Activated CD8-positive, alpha-beta memory T cell treated with anti-CD3 and anti-CD28 coated beads for 4 hours (primary cell): ENCODE results near the gene SNX10.

Experiments used
- DNase-seq, 2 donors: peaks; one replicate each; pipeline ENCODE4 v3.0.0-alpha.2; 2020; ENCODE audit warnings: low read depth in 2 of 2

SNX10 gene

DNA sequence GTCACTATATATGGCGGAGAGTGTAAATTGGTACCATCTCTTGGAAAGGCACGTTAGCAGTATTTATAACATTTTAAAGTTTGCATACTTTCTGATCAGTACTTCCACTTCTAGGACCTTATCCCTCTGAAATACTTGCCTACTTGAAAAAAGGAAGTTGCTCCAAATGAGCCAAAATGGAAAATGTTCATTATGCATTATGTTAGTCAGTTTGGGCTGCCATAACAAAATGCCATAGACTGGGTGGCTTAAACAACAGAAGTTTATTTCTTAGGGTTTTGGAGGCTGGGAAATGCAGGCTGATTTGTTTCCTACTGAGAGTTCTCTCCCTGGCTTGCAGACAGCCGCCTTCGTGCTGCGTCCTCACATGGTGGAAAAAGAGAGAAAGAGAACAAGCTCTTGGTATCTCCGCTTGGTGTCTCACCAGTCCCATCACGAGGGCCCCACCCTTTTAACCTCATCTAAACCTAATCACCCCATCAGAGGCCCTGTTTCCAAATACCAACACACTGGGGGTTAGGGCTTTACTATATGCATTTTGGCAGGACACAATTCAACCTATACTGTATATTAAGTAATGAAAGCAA is 6.9 kb downstream of the SNX10 start:
- no peak for DNase-seq

DNA sequence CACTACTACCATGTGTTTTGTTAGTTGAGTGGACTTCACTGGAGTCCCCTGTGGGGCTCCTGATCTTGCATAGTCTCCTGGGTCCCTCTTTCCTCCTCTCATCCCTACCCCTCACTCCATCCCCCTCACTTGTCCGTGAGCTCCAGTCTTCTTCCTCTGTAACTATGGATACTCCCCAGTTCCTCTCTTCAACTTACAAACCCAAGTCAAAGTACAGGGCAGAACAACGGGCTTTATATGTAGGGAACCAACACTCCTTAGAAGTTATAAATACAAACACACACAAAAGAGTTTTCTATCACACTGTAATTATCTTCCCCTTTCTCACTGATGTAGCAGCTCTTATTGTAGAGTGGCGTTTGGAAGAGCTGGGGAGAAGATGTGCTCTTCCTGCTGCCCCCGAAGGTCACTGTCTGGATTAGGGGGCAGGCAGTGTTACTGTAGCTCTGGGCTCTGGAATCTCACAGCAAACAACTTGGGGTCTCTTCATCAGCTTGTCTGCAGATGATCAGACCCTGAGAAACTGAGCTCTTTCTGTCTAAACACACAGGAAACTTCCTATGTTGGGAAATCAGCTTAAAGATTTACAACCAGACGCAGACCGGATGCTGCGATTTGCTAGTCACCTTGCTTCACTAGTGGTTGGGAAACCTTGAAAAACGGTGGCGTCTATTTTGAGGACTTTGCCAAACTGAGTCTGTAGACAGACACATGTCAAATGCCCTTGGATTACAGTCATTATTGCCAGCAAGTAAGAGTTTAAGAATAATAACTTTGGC is 13.6 kb downstream of the SNX10 start:
- no peak for DNase-seq

DNA sequence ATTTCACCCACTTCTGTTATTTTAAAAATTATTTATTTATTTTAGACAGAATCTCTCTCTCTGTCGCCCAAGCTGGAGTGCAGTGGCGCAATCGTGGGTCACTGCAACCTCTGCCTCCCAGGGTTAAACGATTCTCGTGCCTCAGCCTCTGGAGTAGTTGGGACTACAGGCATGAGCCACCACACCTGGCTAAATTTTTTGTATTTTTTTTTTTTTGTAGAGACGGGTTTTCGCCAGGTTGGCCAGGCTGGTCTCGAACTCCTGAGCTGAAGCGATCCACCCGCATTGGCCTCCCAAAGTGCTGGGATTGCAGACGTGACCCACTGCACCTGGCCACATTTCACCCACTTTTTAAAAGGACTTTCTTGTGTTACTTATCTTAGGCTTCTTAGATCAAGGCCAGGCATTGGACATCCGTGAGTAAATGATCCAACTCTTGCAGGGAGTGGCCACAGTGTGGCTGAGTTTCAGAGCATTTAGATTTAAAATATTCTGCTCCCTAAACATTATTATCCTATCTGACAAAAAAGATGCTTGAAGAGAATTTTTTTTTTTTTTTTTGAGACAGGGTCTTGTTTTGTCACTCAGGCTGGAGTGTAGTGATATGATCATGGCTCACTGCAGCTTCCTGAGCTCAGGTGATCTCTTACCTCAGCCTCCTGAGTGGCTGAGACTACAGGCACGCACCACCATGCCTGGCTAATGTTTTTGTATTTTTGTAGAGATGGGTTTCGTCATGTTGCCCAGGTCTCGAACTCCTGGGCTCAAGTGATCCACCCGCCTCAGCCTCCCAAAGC is 14.4 kb downstream of the SNX10 start:
- no peak for DNase-seq

DNA sequence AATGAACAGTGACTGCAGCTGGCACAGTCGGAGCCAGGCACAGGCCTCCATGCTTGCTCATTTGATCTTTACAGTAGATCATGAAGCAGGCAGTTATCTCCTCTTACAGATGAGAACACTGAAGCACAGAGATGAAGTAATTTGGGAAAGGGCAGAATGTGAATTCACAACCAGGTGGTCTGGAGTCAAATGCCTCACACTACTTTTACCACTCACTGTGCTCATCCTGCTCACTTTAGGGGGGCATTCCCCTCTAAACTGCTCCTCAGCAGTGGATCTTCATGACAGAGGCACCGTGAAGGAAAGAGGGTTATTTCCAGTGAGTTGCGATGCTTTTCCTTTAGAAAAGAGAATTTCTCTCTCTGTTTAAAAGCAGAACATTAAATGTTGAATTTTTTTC is 15.1 kb downstream of the SNX10 start:
- no peak for DNase-seq

DNA sequence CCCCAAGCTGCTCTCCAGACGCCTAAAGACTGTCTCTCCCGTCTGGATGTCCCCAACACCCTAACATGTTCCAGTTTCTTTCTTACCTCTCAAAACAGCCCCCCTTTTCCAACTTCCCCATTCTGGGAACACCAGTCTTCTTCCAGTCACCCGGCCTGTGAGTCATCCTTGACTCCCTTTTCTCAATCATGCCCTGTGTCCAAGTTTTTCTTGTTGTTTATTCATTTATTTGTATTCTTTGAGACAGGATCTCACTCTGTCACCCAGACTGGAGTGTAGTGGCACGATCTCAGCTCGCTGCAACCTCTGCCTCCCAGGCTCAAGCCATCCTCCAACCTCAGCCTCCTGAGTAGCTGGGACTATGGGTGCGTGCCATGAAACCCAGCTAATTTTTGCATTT is 15.6 kb downstream of the SNX10 start:
- DNase-seq: no peak

DNA sequence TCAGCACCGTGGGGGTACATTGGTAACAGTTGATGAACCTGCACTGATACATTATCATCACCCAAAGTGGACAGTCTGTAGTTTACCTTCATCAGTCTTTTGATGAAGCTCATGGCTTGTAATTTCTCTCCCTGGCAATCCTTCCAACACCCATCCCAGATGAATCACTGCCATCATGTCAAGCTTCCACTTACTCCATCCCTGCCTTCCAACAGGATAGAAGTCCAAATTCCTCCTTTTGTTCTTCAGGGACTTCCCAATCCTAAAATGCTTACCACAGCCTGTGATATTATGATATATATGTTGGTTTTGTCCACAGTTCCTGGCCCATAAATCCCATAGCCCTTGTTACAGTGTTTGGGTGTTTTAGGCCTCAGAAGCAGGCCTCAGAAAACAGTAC is 16.1 kb downstream of the SNX10 start:
- DNase-seq: no peak

DNA sequence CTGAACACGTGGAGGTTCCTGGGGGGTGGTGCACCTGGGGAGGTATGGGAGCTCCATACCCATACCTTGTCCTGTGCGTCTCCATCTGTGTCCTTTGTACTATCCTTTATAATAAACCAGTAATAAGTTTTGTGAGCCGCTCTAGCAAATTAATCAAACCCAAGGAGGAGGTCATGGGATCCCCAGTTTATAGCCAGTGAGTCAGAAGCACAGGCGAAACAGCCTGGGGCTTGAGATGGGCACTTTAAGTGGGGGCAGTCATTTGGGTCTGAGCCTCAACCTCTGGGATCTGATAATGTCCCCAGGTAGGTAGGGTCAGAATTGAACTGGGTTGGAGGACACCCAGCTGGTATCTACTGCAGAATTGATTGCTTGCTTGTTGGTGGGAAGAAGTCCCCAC is 16.9 kb downstream of the SNX10 start:
- no peak for DNase-seq

DNA sequence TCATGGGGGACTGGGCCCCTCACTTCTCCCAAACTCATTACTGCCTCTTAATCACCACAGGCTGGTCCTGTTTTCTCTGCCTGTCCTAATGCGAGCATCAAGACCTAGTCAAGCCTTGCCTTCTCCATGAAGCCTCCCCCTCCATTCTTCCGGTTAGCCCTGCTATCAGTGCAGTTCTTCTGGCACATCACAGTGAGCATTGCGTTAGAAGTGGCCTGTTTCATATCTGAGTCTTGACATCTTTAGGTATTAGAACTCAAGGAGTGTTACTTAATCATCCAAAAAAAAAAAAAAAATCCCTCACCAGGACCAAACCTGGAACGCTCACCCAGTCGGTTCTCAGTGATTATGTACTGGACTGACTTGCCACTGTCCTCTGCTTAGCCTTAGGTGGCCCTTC is 17.4 kb downstream of the SNX10 start:
- DNase-seq: no peak

DNA sequence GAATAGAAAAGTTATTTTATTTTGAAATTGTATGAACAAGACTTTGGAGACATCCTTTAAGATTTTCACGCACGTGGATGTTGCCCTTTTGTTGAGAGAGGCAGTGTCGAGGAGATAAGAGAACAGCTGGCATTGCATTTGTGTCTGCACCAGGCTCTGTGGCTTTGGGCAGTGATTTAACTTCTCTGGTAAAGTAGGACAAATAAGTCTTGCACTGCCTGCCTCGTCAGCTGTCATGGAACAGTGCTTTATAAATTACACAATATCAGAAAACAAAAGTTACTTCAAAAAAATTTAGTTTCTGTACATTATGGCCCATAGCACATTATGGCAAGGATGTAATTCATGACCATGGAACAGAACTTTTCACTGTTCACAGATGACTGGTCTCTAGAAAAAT is 20.1 kb downstream of the SNX10 start:
- no peak for DNase-seq

DNA sequence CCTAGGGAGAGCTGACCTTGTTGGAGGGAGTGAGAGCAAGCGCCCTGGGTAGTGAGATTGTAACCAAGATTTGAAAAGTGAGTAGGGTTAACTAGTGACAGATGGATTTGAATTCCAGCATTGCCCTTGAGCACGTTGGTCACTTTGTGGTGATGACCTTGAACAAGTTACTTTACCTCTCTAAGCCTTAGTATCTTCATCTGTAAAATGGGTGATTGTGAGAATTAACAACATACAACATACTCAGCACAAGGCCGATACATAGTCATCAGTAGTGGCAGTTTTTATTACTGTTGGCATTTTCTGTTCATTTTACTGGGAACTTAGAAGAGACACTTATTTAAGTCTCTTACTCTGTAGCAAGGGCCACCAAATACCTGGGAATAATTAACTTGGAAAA is 25.5 kb downstream of the SNX10 start:
- DNase-seq: no peak

DNA sequence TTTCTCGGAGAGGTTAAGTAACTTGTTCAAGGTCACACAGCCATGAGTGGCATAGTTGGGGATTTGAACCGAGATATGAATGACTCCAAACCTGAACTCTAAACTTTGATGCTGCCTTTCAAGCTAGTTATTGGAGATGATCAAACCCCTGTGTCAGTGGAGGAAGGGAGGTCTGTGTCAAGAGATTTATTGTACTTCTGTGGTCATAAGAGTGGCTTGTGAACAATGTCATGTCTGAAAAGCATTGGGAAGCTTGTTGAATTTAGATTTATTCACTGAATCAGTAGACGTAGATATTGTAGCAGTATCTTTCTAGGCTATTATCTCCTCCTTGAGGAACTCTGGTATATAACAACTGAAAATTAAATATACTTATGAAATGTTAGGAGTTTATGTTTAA is 27.3 kb downstream of the SNX10 start:
- DNase-seq: no peak

DNA sequence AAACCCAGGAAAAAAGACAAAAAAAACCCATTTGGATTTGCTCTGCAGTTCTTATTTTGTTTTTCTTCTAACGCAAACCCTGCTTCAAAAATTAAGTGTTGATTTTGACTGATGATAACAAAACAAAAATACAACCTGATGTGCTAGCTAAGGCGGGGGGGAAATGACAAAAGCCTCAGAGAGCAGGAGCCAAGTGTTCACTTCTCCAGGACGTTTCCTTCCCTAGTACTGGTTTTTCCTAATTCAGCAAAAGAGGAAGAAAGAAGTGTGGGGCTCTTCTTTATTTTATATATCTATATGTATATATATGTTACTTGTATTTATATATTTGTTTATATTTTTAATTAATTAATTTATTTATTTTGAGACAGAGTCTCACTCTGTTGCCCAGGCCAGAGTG is 28.0 kb downstream of the SNX10 start:
- no peak for DNase-seq

DNA sequence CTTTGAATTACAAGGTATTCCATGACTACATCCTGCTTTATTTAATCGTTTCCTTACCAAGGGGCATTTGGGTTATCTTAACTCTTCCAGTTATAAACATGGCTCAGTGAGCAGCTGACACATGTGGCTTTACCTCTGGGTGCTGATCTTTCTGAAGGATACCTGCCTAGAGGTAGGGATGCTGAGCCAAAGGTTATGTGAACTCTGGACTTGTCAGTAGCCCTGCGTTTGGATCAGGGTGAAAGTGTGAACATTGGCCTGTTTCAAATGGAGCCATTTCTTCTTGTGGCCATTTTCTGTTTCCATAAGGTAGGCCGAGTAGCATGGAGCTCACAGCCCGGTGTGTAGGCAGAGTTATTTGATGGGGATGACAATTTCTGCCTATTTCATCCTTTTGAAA is 29.2 kb downstream of the SNX10 start:
- no peak for DNase-seq

DNA sequence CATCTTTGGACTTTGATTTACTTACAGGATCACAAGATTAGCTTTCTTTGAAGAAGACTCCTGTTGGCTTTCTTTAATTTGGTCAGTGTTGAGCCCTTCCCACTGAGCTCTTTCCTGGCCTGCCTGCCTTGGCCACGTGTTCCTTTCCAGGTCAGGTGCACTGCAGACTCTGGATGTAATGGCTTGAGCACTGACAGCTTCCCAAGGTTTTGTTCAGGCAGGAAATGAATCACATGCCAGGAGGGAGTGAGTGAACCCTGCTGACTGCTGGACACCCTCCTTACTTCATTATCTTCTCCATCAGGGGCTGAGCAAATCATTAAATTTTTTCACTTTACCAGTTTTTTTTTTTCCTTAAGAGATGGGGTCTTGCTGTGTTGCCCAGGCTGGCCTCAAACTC is 29.8 kb downstream of the SNX10 start:
- DNase-seq: no peak

DNA sequence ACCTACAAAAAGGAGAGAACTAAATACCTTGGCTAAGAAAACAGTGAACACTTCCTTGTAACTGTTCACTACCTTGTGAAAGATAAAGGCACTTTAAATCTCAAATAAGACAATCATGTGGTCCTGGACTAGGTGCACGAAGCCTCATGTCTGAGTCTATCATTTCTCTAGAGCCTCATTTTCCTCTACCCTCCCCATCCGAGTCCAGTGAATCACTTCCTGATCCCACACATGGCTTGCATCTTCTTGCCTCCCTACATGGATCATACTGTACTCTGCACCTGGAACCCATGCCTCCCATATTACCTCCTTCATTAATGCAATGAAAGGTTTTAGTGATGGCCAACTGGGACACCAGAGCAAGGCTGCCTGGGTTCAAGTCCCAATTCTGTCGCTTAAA is 34.5 kb downstream of the SNX10 start:
- DNase-seq: no peak

DNA sequence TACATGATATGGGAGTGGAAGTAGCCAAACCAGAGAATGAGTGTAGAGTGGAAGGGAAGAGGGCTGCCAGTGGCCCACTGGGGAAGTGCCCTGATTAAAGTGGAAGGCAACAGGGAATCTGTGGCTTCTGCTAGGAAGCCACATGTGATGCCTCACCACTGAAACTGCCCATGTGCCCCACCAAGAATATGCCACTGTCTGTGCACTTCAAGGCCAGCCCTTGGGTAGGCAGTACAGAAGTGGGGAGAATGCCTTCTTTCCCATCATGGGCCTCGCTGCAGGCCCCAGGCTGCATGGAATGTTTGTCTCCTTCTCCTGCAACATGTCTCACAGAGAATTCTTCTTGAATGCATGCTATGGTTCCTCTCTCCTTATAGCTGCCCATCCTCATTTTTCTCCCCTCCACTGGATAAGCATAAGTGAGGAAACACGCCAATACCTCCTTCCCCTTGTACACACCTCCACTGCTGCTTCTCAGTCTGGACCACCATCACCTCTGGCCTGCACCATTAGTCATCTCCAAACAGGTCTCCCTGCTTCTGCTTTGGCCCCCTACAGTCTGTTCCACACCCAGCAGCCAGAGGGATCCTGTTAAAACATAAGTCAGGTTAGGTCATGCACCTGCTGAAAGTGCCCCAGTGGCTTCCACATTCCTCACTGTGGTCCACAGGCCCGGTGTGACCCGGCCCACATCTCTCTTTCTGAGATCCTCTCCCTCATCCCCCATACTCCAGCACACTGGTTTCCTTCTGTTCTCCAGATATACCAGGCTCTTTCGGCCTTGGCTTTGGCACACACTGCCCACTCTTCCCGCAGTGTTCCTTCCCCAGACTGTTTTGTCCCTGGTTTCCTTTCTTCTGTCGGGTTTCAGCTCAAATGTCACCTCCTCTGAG is 37.1 kb downstream of the SNX10 start:
- no peak for DNase-seq

DNA sequence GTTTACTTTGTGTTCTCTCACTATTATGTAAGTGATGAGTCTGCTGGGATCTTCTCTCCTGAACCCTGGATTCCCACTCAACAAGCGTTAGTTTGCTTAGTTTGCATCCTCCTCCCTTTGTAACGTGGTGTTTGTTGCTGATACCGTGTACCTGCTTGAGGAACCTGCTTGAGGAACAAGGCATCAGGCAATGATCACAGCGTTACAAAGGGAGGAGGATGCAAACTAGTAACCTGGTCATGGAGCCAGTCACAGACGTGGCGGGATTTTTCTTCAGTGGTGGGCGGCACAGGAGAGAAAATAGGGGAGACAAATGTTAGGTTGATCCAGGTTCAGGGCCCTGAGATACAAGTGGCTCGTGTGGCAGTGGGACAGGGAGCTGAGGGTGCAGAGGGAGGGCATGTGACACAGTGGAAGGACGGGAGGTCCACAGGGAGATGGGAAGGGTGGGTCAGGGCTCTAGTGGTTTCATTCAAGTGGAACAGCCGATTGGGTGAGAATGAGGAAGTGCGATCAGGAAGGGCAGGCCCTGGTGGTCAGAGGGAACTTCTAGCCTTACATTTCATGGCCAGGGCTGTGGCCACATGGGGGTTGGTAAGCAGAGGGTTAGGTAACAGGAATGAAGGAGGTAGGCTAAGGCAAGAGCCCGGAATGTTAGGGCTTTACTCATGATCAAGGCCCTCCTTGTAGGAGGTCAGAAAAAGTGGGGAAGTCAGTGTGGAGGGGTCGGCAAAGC is 38.0 kb downstream of the SNX10 start:
- no peak for DNase-seq

DNA sequence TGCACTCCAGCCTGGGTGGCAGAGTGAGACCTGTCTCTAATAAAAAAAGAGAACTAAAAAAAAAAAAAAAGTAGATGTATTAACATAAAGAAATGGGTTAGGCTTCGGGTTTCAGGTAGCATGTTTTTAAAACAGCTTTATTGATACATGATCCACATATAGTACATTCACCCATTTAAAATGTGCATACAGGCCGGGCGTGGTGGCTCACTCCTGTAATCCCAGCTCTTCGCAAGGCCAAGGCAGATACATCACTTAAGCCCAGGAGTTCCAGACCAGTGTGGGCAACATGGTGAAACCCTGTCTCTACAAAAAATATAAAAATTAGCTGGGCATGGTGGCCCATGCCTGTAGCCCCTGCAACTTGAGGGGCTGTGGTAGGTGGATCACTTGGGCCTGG is 39.5 kb downstream of the SNX10 start:
- DNase-seq: no peak

DNA sequence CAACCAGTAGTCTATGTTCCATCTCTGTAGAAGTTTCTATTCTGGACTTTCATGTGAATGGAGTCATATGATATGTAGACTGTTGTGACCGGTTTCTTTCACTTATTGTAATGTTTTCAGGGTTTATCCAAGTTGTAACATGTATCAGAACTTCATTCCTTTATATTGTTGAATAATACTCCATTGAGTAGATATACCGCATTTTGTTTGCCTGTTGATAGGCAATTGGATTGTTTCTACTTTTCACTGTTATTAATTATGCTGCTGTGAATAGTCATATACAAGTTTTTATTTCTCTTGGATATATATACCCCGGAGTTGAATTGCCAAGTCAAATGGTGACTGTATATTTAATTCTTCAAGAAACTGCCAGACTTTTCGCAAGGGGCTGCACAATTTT is 40.1 kb downstream of the SNX10 start:
- DNase-seq: no peak

DNA sequence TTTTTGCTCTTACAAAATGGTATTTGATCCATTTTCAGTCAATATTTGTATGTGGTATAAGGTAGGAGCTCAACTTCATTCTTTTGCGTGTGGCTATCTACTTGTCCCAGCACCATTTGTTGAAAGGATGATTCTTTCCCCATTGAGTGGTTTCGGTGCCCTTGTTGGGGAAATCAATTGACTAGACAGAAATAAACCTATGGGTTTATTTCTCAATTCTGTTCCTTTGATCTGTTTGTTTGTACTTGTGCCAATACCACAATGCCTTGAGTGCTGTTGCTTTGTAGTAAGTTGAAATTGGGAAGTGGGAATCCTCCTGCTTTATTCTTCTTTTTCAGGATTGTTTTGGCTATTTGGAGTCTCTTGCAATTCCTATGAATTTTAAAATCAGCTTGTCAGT is 41.0 kb downstream of the SNX10 start:
- no peak for DNase-seq

DNA sequence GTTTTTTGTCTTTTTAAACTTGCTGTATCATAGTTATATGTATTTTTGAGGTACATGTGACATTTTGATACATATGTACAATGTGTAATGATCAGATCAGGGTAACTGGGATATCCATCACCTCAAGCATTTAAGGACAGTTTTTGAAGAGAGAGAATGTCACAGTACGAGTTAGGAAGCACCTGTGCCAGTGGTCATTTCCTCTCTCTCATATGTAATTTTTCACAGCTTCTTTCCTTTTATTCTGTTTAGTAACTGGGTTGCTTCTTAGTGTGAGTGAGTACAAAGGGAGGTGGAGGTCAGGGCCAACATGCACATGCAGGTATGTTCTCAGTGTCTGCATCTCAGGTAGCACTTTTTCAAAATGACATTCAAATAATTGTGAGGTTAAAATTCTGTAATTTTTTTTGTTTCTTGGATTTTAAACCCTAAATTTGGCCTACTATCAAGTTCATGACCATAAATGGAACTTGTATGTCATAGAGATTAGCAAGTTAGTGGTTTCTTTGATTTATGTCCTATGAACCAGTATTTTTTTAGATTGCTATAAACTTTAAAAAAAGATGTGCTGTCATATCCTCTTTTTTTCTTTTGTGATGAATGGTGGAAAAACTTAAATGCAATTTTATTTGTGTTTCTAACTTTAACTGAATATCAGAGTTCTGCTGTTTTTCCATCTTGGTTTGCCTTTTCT is 42.7 kb downstream of the SNX10 start:
- no peak for DNase-seq
